ENCODE results near the gene ATPAF1.

ATPAF1 gene

DNA sequence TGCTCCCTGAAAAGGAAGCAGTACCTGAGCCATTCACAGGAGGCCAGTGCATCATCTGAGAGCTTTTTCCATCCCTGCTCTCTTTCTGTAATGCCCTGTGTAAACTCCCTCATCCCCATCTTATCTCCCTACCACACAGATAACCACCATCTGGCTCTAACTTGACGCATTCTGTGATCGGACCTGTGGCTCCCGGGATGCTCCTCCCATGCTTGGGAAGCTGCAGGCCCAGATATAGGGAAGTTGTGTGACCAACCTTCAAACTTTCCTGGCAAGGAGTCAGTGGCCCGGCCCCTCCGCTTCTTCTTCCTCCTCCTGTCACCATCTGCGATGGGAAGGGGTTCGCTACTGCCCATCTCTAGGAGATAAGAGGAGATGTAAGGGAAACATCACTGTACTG lies 85.2 kb downstream of the ATPAF1 start:
- TF ChIP-seq, protein P1, sequence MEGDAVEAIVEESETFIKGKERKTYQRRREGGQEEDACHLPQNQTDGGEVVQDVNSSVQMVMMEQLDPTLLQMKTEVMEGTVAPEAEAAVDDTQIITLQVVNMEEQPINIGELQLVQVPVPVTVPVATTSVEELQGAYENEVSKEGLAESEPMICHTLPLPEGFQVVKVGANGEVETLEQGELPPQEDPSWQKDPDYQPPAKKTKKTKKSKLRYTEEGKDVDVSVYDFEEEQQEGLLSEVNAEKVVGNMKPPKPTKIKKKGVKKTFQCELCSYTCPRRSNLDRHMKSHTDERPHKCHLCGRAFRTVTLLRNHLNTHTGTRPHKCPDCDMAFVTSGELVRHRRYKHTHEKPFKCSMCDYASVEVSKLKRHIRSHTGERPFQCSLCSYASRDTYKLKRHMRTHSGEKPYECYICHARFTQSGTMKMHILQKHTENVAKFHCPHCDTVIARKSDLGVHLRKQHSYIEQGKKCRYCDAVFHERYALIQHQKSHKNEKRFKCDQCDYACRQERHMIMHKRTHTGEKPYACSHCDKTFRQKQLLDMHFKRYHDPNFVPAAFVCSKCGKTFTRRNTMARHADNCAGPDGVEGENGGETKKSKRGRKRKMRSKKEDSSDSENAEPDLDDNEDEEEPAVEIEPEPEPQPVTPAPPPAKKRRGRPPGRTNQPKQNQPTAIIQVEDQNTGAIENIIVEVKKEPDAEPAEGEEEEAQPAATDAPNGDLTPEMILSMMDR (IDR thresholded peaks at IDR 0.05; ENCODE audit: low read depth, low read length), result no peak
- no peak for TF ChIP-seq MAX (IDR thresholded peaks at IDR 0.05; ENCODE audit: low read depth, low read length)
- TF ChIP-seq MYC (IDR thresholded peaks at IDR 0.05; ENCODE audit: low read depth, low read length), result no peak
- TF ChIP-seq POLR2A (IDR thresholded peaks at IDR 0.05; ENCODE audit: extremely low read depth, insufficient read length), result no peak

More for the DNA sequence above, 85.2 kb downstream of the ATPAF1 start:
- no peak for DNase-seq (ENCODE audit: low read depth)
- no peak overlapping the region for H3K4me3 ChIP-seq (ENCODE audit: low read depth, low read length)

Measured in NB4 (cell line).